ENCODE results near the gene PTPRO. TPM values are rescaled to one million over a fixed set of nuclear protein-coding genes. Genes with fewer than 3 reads are reported as not detected.

The PTPRO gene
- total RNA-seq, 1 donor, result under 0.01 TPM

DNA sequence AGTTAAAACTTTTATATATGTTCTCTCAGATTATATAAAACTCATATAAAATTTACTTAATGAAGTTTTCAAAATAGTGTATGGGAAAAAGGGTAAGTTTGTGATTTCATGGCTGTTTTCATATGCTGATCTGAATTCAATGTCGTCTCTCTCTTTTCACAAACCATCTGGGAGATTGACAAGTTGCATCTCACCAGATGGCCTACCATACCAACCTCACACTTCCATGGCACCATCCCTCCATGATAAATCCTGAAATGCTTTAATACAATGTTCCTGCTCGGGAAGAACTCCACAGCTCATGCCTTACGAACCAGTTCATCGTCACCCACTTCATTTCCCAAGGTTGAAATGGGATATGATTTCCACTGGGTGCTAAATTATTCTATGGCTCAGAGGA, 22.3 kb downstream of the PTPRO start:
- no peak overlapping the region for H2AFZ ChIP-seq (ENCODE audit: low read length)
- no peaks in the 10 kb centered on the region for H3K4me1 ChIP-seq (ENCODE audit: insufficient read depth, low read length)
- no peaks in the 10 kb centered on the region for H4K20me1 ChIP-seq (ENCODE audit: insufficient read depth, low read length)
- no peak overlapping the region for H3K4me3 ChIP-seq (ENCODE audit: insufficient read depth, low read length)
- H3K4me2 ChIP-seq (ENCODE audit: insufficient read depth, low read length), result no peak overlapping the region
- no peaks in the 10 kb centered on the region for H3K27me3 ChIP-seq (ENCODE audit: insufficient read depth, low read length)
- H3K36me3 ChIP-seq (ENCODE audit: insufficient read depth, low read length), result no peaks in the 10 kb centered on the region
- TF ChIP-seq, protein P1, sequence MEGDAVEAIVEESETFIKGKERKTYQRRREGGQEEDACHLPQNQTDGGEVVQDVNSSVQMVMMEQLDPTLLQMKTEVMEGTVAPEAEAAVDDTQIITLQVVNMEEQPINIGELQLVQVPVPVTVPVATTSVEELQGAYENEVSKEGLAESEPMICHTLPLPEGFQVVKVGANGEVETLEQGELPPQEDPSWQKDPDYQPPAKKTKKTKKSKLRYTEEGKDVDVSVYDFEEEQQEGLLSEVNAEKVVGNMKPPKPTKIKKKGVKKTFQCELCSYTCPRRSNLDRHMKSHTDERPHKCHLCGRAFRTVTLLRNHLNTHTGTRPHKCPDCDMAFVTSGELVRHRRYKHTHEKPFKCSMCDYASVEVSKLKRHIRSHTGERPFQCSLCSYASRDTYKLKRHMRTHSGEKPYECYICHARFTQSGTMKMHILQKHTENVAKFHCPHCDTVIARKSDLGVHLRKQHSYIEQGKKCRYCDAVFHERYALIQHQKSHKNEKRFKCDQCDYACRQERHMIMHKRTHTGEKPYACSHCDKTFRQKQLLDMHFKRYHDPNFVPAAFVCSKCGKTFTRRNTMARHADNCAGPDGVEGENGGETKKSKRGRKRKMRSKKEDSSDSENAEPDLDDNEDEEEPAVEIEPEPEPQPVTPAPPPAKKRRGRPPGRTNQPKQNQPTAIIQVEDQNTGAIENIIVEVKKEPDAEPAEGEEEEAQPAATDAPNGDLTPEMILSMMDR (IDR thresholded peaks at IDR 0.05; ENCODE audit: extremely low read depth, low read depth, low read length), result no peak
- H3K79me2 ChIP-seq (ENCODE audit: insufficient read depth, low read length), result no peaks in the 10 kb centered on the region
- H3K9me3 ChIP-seq (ENCODE audit: low read depth, low read length), result no peaks in the 10 kb centered on the region
- no peak for DNase-seq (ENCODE audit: insufficient read length, low spot score, missing footprints)
- H3K27ac ChIP-seq (ENCODE audit: low read depth, low read length), result no peak overlapping the region

DNA sequence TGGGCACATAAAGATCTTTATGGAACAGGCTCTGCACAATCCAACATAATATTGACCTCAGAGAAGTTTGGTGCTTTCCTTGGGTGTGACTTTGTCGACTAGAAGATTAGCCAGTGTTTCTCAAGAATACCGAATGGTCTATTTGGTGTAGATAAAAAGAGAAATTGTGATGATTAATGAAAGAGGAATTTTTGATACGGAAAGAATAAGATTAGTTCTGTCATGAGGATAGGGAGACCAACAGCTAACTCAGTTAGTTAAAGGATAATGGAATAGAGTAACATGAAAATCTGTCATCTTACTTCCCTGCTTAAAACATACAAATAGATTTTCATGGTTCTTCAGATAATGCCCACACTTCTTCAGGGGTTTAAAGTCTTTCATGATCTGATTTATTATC, 24.2 kb downstream of the PTPRO start:
- H4K20me1 ChIP-seq (ENCODE audit: insufficient read depth, low read length), result no peaks in the 10 kb centered on the region
- H3K4me3 ChIP-seq (ENCODE audit: insufficient read depth, low read length), result no peak overlapping the region
- H3K27me3 ChIP-seq (ENCODE audit: insufficient read depth, low read length), result peaks cover 5% of the 10 kb centered on the region
- no peaks in the 10 kb centered on the region for H3K36me3 ChIP-seq (ENCODE audit: insufficient read depth, low read length)
- H3K27ac ChIP-seq (ENCODE audit: low read depth, low read length), result no peak overlapping the region
- TF ChIP-seq, protein P1 (IDR thresholded peaks at IDR 0.05; ENCODE audit: extremely low read depth, low read depth, low read length), result no peak
- no peaks in the 10 kb centered on the region for H3K9me3 ChIP-seq (ENCODE audit: low read depth, low read length)
- no peaks in the 10 kb centered on the region for H3K4me1 ChIP-seq (ENCODE audit: insufficient read depth, low read length)
- DNase-seq (ENCODE audit: insufficient read length, low spot score, missing footprints), result no peak
- H3K4me2 ChIP-seq (ENCODE audit: insufficient read depth, low read length), result no peak overlapping the region
- H2AFZ ChIP-seq (ENCODE audit: low read length), result no peak overlapping the region
- H3K79me2 ChIP-seq (ENCODE audit: insufficient read depth, low read length), result no peaks in the 10 kb centered on the region

- Histone ChIP-seq H3K27ac (ENCODE audit: low read depth, low read length) (no peak overlapping the region), H4K20me1 (ENCODE audit: insufficient read depth, low read length) (no peaks in the 10 kb centered on the region), H3K4me2 (ENCODE audit: insufficient read depth, low read length) (no peak overlapping the region), H3K4me1 (ENCODE audit: insufficient read depth, low read length) (no peaks in the 10 kb centered on the region), H3K9me3 (ENCODE audit: low read depth, low read length) (no peaks in the 10 kb centered on the region), H3K79me2 (ENCODE audit: insufficient read depth, low read length) (no peaks in the 10 kb centered on the region), H3K36me3 (ENCODE audit: insufficient read depth, low read length) (no peaks in the 10 kb centered on the region), H3K4me3 (ENCODE audit: insufficient read depth, low read length) (no peak overlapping the region), H2AFZ (ENCODE audit: low read length) (no peak overlapping the region), H3K27me3 (ENCODE audit: insufficient read depth, low read length) (peaks cover 5% of the 10 kb centered on the region)
- DNase-seq (ENCODE audit: insufficient read length, low spot score, missing footprints), result no peak
- TF ChIP-seq, protein P1 (IDR thresholded peaks at IDR 0.05; ENCODE audit: extremely low read depth, low read depth, low read length), result no peak
These were observed 28.3 kb downstream of the PTPRO start for GRCh38 chr12:15350643-15351042.

DNA sequence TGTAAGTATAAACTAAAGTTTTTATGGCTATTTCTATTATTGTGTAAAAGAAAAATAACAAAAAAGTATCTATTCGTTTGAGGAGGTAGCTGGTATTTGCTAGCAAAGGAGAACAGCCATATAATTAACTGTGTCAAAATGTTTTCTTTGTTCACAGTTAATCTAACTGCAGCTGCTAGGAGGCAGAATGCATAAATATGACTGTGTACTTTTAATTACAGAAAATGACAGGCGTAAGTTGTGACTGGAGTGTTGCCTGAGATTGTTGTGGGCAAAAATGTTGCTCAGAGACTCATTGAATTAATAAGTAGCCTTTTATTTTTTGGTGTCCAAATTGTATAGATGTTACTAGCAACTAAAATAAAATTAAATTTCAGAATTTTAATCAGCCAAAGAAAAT, 33.5 kb downstream of the PTPRO start:
- TF ChIP-seq, protein P1 (IDR thresholded peaks at IDR 0.05; ENCODE audit: extremely low read depth, low read depth, low read length), result no peak
- Histone ChIP-seq H3K4me1 (ENCODE audit: insufficient read depth, low read length) (no peaks in the 10 kb centered on the region), H3K79me2 (ENCODE audit: insufficient read depth, low read length) (no peaks in the 10 kb centered on the region), H3K4me3 (ENCODE audit: insufficient read depth, low read length) (no peak overlapping the region), H3K36me3 (ENCODE audit: insufficient read depth, low read length) (no peaks in the 10 kb centered on the region), H3K9me3 (ENCODE audit: low read depth, low read length) (no peaks in the 10 kb centered on the region), H3K27me3 (ENCODE audit: insufficient read depth, low read length) (peaks cover under 1% of the 10 kb centered on the region), H2AFZ (ENCODE audit: low read length) (no peak overlapping the region), H3K4me2 (ENCODE audit: insufficient read depth, low read length) (no peak overlapping the region), H4K20me1 (ENCODE audit: insufficient read depth, low read length) (no peaks in the 10 kb centered on the region), H3K27ac (ENCODE audit: low read depth, low read length) (no peak overlapping the region)
- no peak for DNase-seq (ENCODE audit: insufficient read length, low spot score, missing footprints)
